Measurements from ENCODE around the gene PNLIPRP1. TPM values are rescaled to one million over a fixed set of nuclear protein-coding genes. Genes with fewer than 3 reads are reported as not detected.

PNLIPRP1 gene
- polyA plus RNA-seq, 1 donor from 2014 or later: not detected

GRCh38 chr10:116554628-116555027 lies 36.1 kb upstream of the PNLIPRP1 start:
- Histone ChIP-seq H3K79me2 (replicated peaks; ENCODE audit: insufficient read depth, low read length) (no peaks in the 10 kb centered on the region), H3K27ac (ENCODE audit: low read length) (no peak overlapping the region), H3K4me2 (ENCODE audit: low read length) (no peak overlapping the region), H3K36me3 (ENCODE audit: insufficient read depth, low read length) (no peaks in the 10 kb centered on the region), H4K20me1 (ENCODE audit: insufficient read depth) (no peaks in the 10 kb centered on the region), H3K9ac (ENCODE audit: low read length) (no peak overlapping the region), H3K27me3 (ENCODE audit: insufficient read depth, low read depth, low read length) (no peaks in the 10 kb centered on the region), H3F3A (ENCODE audit: insufficient read depth, low read length, poor library complexity, severe bottlenecking) (no peaks in the 10 kb centered on the region), H2AFZ (ENCODE audit: low read depth, low read length) (no peak overlapping the region), H3K9me2 (ENCODE audit: insufficient read depth, low read length) (no peaks in the 10 kb centered on the region), H3K9me3 (ENCODE audit: low read length) (no peaks in the 10 kb centered on the region), H3K4me3 (ENCODE audit: low read length) (no peak overlapping the region)
- no peak for TF ChIP-seq MXI1 (conservative IDR thresholded peaks at IDR 0.05; ENCODE audit: poor library complexity, severe bottlenecking)
- TF ChIP-seq CTCF (IDR thresholded peaks at IDR 0.05; ENCODE audit: poor library complexity, severe bottlenecking): no peak
- no peak for TF ChIP-seq RAD21 (conservative IDR thresholded peaks at IDR 0.05)
- no peak for TF ChIP-seq EZH2 (IDR thresholded peaks at IDR 0.05; ENCODE audit: borderline replicate concordance, insufficient read depth, low read length, poor library complexity, severe bottlenecking)
- TF ChIP-seq, protein P1, sequence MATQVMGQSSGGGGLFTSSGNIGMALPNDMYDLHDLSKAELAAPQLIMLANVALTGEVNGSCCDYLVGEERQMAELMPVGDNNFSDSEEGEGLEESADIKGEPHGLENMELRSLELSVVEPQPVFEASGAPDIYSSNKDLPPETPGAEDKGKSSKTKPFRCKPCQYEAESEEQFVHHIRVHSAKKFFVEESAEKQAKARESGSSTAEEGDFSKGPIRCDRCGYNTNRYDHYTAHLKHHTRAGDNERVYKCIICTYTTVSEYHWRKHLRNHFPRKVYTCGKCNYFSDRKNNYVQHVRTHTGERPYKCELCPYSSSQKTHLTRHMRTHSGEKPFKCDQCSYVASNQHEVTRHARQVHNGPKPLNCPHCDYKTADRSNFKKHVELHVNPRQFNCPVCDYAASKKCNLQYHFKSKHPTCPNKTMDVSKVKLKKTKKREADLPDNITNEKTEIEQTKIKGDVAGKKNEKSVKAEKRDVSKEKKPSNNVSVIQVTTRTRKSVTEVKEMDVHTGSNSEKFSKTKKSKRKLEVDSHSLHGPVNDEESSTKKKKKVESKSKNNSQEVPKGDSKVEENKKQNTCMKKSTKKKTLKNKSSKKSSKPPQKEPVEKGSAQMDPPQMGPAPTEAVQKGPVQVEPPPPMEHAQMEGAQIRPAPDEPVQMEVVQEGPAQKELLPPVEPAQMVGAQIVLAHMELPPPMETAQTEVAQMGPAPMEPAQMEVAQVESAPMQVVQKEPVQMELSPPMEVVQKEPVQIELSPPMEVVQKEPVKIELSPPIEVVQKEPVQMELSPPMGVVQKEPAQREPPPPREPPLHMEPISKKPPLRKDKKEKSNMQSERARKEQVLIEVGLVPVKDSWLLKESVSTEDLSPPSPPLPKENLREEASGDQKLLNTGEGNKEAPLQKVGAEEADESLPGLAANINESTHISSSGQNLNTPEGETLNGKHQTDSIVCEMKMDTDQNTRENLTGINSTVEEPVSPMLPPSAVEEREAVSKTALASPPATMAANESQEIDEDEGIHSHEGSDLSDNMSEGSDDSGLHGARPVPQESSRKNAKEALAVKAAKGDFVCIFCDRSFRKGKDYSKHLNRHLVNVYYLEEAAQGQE (IDR thresholded peaks at IDR 0.05; ENCODE audit: borderline replicate concordance): no peak
- TF ChIP-seq EP300 (conservative IDR thresholded peaks at IDR 0.05; ENCODE audit: poor library complexity, severe bottlenecking): no peak
- TF ChIP-seq TAF1 (IDR thresholded peaks at IDR 0.05; ENCODE audit: low read depth): no peak
- TF ChIP-seq SMC3 (conservative IDR thresholded peaks at IDR 0.05; ENCODE audit: poor library complexity): no peak
- TF ChIP-seq POLR2AphosphoS5 (IDR thresholded peaks at IDR 0.05): no peak

GRCh38 chr10:116555880-116556279 lies 34.9 kb upstream of the PNLIPRP1 start:
- no peak for TF ChIP-seq RAD21 (conservative IDR thresholded peaks at IDR 0.05)
- no peak for TF ChIP-seq POLR2AphosphoS5 (IDR thresholded peaks at IDR 0.05)
- TF ChIP-seq EP300 (conservative IDR thresholded peaks at IDR 0.05; ENCODE audit: poor library complexity, severe bottlenecking): no peak
- TF ChIP-seq EZH2 (IDR thresholded peaks at IDR 0.05; ENCODE audit: borderline replicate concordance, insufficient read depth, low read length, poor library complexity, severe bottlenecking): no peak
- no peak for TF ChIP-seq SMC3 (conservative IDR thresholded peaks at IDR 0.05; ENCODE audit: poor library complexity)
- no peak for TF ChIP-seq CTCF (IDR thresholded peaks at IDR 0.05; ENCODE audit: poor library complexity, severe bottlenecking)
- TF ChIP-seq MXI1 (conservative IDR thresholded peaks at IDR 0.05; ENCODE audit: poor library complexity, severe bottlenecking): no peak
- no peak for TF ChIP-seq TAF1 (IDR thresholded peaks at IDR 0.05; ENCODE audit: low read depth)
- TF ChIP-seq, protein P1 (IDR thresholded peaks at IDR 0.05; ENCODE audit: borderline replicate concordance): no peak
- Histone ChIP-seq H3K9me3 (ENCODE audit: low read length) (no peaks in the 10 kb centered on the region), H3K4me3 (ENCODE audit: low read length) (no peak overlapping the region), H3K27me3 (ENCODE audit: insufficient read depth, low read depth, low read length) (no peaks in the 10 kb centered on the region), H3K36me3 (ENCODE audit: insufficient read depth, low read length) (no peaks in the 10 kb centered on the region), H3K9ac (ENCODE audit: low read length) (no peak overlapping the region), H3K27ac (ENCODE audit: low read length) (no peak overlapping the region), H2AFZ (ENCODE audit: low read depth, low read length) (no peak overlapping the region), H3K4me2 (ENCODE audit: low read length) (no peak overlapping the region), H3K9me2 (ENCODE audit: insufficient read depth, low read length) (no peaks in the 10 kb centered on the region), H4K20me1 (ENCODE audit: insufficient read depth) (no peaks in the 10 kb centered on the region), H3F3A (ENCODE audit: insufficient read depth, low read length, poor library complexity, severe bottlenecking) (no peaks in the 10 kb centered on the region), H3K79me2 (replicated peaks; ENCODE audit: insufficient read depth, low read length) (no peaks in the 10 kb centered on the region)
